ENCODE measurements around the gene KLF9.

The KLF9 gene

GRCh38 chr9:70389188-70389587, 25.3 kb downstream of the KLF9 start:
- Mint-ChIP-seq H3K9me3 (no peaks in the 10 kb centered on the region), H3K27me3 (ENCODE audit: low read depth) (no peaks in the 10 kb centered on the region), H3K4me1 (ENCODE audit: low read depth) (peaks cover 36% of the 10 kb centered on the region), H3K27ac (no peak overlapping the region), H3K4me3 (no peak overlapping the region), H3K36me3 (ENCODE audit: low read depth) (peaks cover 21% of the 10 kb centered on the region)
- DNase-seq (ENCODE audit: low spot score), result no peak

GRCh38 chr9:70387663-70388062, 26.8 kb downstream of the KLF9 start:
- H3K27ac Mint-ChIP-seq, result no peak overlapping the region
- H3K4me3 Mint-ChIP-seq, result no peak overlapping the region
- no peaks in the 10 kb centered on the region for H3K27me3 Mint-ChIP-seq (ENCODE audit: low read depth)
- H3K36me3 Mint-ChIP-seq (ENCODE audit: low read depth), result peaks cover 21% of the 10 kb centered on the region
- no peak for DNase-seq (ENCODE audit: low spot score)
- H3K9me3 Mint-ChIP-seq, result no peaks in the 10 kb centered on the region
- peaks cover 28% of the 10 kb centered on the region for H3K4me1 Mint-ChIP-seq (ENCODE audit: low read depth)

GRCh38 chr9:70385426-70385825, 29.0 kb downstream of the KLF9 start:
- no peaks in the 10 kb centered on the region for H3K9me3 Mint-ChIP-seq
- no peak overlapping the region for H3K4me3 Mint-ChIP-seq
- DNase-seq (ENCODE audit: low spot score), result no peak
- no peaks in the 10 kb centered on the region for H3K27me3 Mint-ChIP-seq (ENCODE audit: low read depth)
- peaks cover 10% of the 10 kb centered on the region for H3K4me1 Mint-ChIP-seq (ENCODE audit: low read depth)
- H3K27ac Mint-ChIP-seq, result no peak overlapping the region
- peaks cover 21% of the 10 kb centered on the region for H3K36me3 Mint-ChIP-seq (ENCODE audit: low read depth)

GRCh38 chr9:70382709-70383605, 31.5 kb downstream of the KLF9 start:
- Mint-ChIP-seq H3K4me1 (ENCODE audit: low read depth) (peaks cover 4% of the 10 kb centered on the region), H3K4me3 (no peak overlapping the region), H3K27me3 (ENCODE audit: low read depth) (no peaks in the 10 kb centered on the region), H3K36me3 (ENCODE audit: low read depth) (peaks cover 20% of the 10 kb centered on the region), H3K9me3 (no peaks in the 10 kb centered on the region), H3K27ac (no peak overlapping the region)
- DNase-seq (ENCODE audit: low spot score), result no peak

GRCh38 chr9:70382046-70382708, 32.3 kb downstream of the KLF9 start:
- no peaks in the 10 kb centered on the region for H3K9me3 Mint-ChIP-seq
- no peaks in the 10 kb centered on the region for H3K27me3 Mint-ChIP-seq (ENCODE audit: low read depth)
- peaks cover 4% of the 10 kb centered on the region for H3K4me1 Mint-ChIP-seq (ENCODE audit: low read depth)
- peaks cover 14% of the 10 kb centered on the region for H3K36me3 Mint-ChIP-seq (ENCODE audit: low read depth)
- no peak overlapping the region for H3K27ac Mint-ChIP-seq
- no peak overlapping the region for H3K4me3 Mint-ChIP-seq
- no peak for DNase-seq (ENCODE audit: low spot score)

- Mint-ChIP-seq H3K27ac (no peak overlapping the region), H3K4me3 (no peak overlapping the region), H3K4me1 (ENCODE audit: low read depth) (peaks cover 5% of the 10 kb centered on the region), H3K9me3 (no peaks in the 10 kb centered on the region), H3K27me3 (ENCODE audit: low read depth) (peaks cover 3% of the 10 kb centered on the region), H3K36me3 (ENCODE audit: low read depth) (no peaks in the 10 kb centered on the region)
- DNase-seq (ENCODE audit: low spot score), result no peak
These were observed 39.4 kb downstream of the KLF9 start for GRCh38 chr9:70374962-70375618.

- Mint-ChIP-seq H3K27me3 (ENCODE audit: low read depth) (peaks cover under 1% of the 10 kb centered on the region), H3K9me3 (no peaks in the 10 kb centered on the region), H3K4me1 (ENCODE audit: low read depth) (no peaks in the 10 kb centered on the region), H3K36me3 (ENCODE audit: low read depth) (peaks cover 6% of the 10 kb centered on the region), H3K4me3 (no peak overlapping the region), H3K27ac (no peak overlapping the region)
- DNase-seq (ENCODE audit: low spot score), result no peak
These were observed 47.0 kb downstream of the KLF9 start for GRCh38 chr9:70367305-70367930.

- no peak for DNase-seq (ENCODE audit: low spot score)
- Mint-ChIP-seq H3K4me1 (ENCODE audit: low read depth) (no peaks in the 10 kb centered on the region), H3K36me3 (ENCODE audit: low read depth) (peaks cover 6% of the 10 kb centered on the region), H3K9me3 (no peaks in the 10 kb centered on the region), H3K27ac (no peak overlapping the region), H3K4me3 (no peak overlapping the region), H3K27me3 (ENCODE audit: low read depth) (no peaks in the 10 kb centered on the region)
These were observed 50.7 kb downstream of the KLF9 start for GRCh38 chr9:70363760-70364159.

- H3K4me1 Mint-ChIP-seq (ENCODE audit: low read depth), result no peaks in the 10 kb centered on the region
- H3K9me3 Mint-ChIP-seq, result no peaks in the 10 kb centered on the region
- peaks cover 7% of the 10 kb centered on the region for H3K36me3 Mint-ChIP-seq (ENCODE audit: low read depth)
- DNase-seq (ENCODE audit: low spot score), result no peak
- no peaks in the 10 kb centered on the region for H3K27me3 Mint-ChIP-seq (ENCODE audit: low read depth)
- H3K27ac Mint-ChIP-seq, result no peak overlapping the region
- no peak overlapping the region for H3K4me3 Mint-ChIP-seq
These were observed 51.5 kb downstream of the KLF9 start for GRCh38 chr9:70362952-70363351.

- Mint-ChIP-seq H3K36me3 (ENCODE audit: low read depth) (peaks cover 19% of the 10 kb centered on the region), H3K27me3 (ENCODE audit: low read depth) (no peaks in the 10 kb centered on the region), H3K4me1 (ENCODE audit: low read depth) (no peaks in the 10 kb centered on the region), H3K27ac (no peak overlapping the region), H3K9me3 (no peaks in the 10 kb centered on the region), H3K4me3 (no peak overlapping the region)
- DNase-seq (ENCODE audit: low spot score), result no peak
These were observed 58.7 kb downstream of the KLF9 start for GRCh38 chr9:70355801-70356200.

- Mint-ChIP-seq H3K9me3 (no peaks in the 10 kb centered on the region), H3K4me3 (no peak overlapping the region), H3K36me3 (ENCODE audit: low read depth) (peaks cover 26% of the 10 kb centered on the region), H3K27ac (no peak overlapping the region), H3K27me3 (ENCODE audit: low read depth) (no peaks in the 10 kb centered on the region), H3K4me1 (ENCODE audit: low read depth) (no peaks in the 10 kb centered on the region)
- DNase-seq (ENCODE audit: low spot score), result no peak
These were observed 61.7 kb downstream of the KLF9 start for GRCh38 chr9:70352802-70353201.

- Mint-ChIP-seq H3K27me3 (ENCODE audit: low read depth) (no peaks in the 10 kb centered on the region), H3K9me3 (no peaks in the 10 kb centered on the region), H3K36me3 (ENCODE audit: low read depth) (peaks cover 25% of the 10 kb centered on the region), H3K27ac (no peak overlapping the region), H3K4me1 (ENCODE audit: low read depth) (no peaks in the 10 kb centered on the region), H3K4me3 (no peak overlapping the region)
- DNase-seq (ENCODE audit: low spot score), result no peak
These were observed 62.1 kb downstream of the KLF9 start for GRCh38 chr9:70352356-70352755.

GRCh38 chr9:70347046-70347445, 67.4 kb downstream of the KLF9 start:
- Mint-ChIP-seq H3K27ac (no peak overlapping the region), H3K27me3 (ENCODE audit: low read depth) (no peaks in the 10 kb centered on the region), H3K36me3 (ENCODE audit: low read depth) (peaks cover 36% of the 10 kb centered on the region), H3K4me1 (ENCODE audit: low read depth) (no peaks in the 10 kb centered on the region), H3K9me3 (no peaks in the 10 kb centered on the region), H3K4me3 (no peak overlapping the region)
- no peak for DNase-seq (ENCODE audit: low spot score)

GRCh38 chr9:70340572-70340971, 73.9 kb downstream of the KLF9 start:
- Mint-ChIP-seq H3K27me3 (ENCODE audit: low read depth) (no peaks in the 10 kb centered on the region), H3K4me1 (ENCODE audit: low read depth) (peaks cover 1% of the 10 kb centered on the region), H3K4me3 (no peak overlapping the region), H3K9me3 (no peaks in the 10 kb centered on the region), H3K36me3 (ENCODE audit: low read depth) (peaks cover 23% of the 10 kb centered on the region), H3K27ac (no peak overlapping the region)
- DNase-seq (ENCODE audit: low spot score), result no peak
